Neutrophil (primary cell): Measurements from ENCODE around the gene DET1.

Source experiments
- H3K27ac ChIP-seq: fragments of 200-600 bp; sonication (generic); 2 replicates; pipeline ENCODE4 v1.5.1; 2016; ENCODE audit warnings: mild to moderate bottlenecking, moderate library complexity
- H3K27me3 ChIP-seq: fragments of 200-600 bp; sonication (generic); 2 replicates; pipeline ENCODE4 v1.6.0; 2016; ENCODE audit warnings: mild to moderate bottlenecking
- H3K36me3 ChIP-seq: fragments of 200-600 bp; sonication (generic); 2 replicates; pipeline ENCODE4 v1.5.1; 2017
- H3K4me1 ChIP-seq, 2 experiments: fragments of 200-600 bp in 1 of 2; sonication (generic) in 1 of 2; 1 replicate in 1 of 2; 2 replicates in 1 of 2; pipeline versions ENCODE4 v1.5.1 to v1.6.1; 2013 to 2016; ENCODE audit warnings: low read depth in 1 of 2, low read length in 1 of 2, mild to moderate bottlenecking in 1 of 2, moderate library complexity in 1 of 2; ENCODE audit not compliant: control insufficient read depth in 1 of 2, insufficient read depth in 1 of 2
- H3K4me3 ChIP-seq, 2 experiments: fragments of 200-600 bp in 1 of 2; sonication (generic) in 1 of 2; 1 replicate in 1 of 2; 2 replicates in 1 of 2; pipeline ENCODE4 v1.5.1; 2013 to 2016; ENCODE audit warnings: low read depth in 1 of 2, low read length in 1 of 2, mild to moderate bottlenecking in 1 of 2, moderate library complexity in 1 of 2
- H3K9me3 ChIP-seq: fragments of 200-600 bp; sonication (generic); 2 replicates; pipeline ENCODE4 v1.5.1; 2016
- TF ChIP-seq, protein P1 (sequence below): fragments of 200-600 bp; sonication (generic); IDR thresholded peaks from 2 replicates; pipeline ENCODE4 v1.5.1; 2016; ENCODE audit warnings: antibody characterized with exemption

DET1 gene

DNA sequence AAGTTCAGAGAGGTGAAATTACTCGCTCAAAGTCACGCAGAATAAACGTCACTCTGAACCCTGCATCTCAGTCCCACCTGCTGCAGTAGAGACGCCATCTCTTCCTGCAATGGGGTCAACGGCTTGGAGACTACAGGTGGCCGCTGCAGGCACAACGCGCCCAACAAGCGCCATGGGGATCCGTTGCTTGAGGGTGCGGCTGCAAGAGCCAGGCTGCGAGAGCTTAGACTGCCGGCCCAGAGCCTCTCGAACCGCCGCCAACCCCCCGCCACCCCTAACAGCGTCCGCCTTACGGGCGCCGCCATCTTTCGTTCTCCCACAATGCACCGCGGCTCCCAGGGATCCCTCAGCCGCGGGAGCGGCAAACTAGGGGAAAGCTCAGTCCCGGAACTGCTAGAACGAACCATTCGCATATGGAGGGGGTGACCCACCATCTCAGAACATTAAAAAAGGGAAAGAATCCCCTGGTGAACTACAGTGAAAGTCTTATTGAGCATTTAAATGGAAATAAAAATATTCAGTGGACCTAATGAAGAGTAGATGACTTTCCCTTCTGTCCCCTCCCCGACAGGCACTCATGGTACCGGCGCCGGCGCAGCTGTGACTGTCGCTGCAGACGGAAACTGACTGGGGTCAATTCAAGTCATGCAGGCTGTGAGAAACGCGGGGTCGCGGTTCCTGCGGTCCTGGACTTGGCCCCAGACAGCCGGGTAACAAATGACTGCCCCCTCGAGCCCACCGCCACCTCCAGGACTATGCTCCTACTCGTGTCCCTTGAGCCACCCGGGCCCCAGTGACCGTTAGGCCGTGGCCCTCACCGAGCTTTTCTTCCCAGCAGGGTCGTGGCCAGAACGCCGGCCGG is 79.2 kb downstream of the DET1 start, which contains the start of the genes MRPL46 and MRPS11:
TSS of gene MRPL46 (minus strand) at position 316 of the 862 bp plus-strand sequence. CDS start at position 305, 11 bp downstream.
TSS of gene MRPS11 (plus strand) at position 636 of the 862 bp plus-strand sequence. CDS start at position 646, 10 bp downstream.
- H3K4me3 ChIP-seq: peak within 1 kb of the TSS; percentile 68 to 92
- peaks cover 19% of the 10 kb centered on the region for H3K36me3 ChIP-seq
- TF ChIP-seq, protein P1, sequence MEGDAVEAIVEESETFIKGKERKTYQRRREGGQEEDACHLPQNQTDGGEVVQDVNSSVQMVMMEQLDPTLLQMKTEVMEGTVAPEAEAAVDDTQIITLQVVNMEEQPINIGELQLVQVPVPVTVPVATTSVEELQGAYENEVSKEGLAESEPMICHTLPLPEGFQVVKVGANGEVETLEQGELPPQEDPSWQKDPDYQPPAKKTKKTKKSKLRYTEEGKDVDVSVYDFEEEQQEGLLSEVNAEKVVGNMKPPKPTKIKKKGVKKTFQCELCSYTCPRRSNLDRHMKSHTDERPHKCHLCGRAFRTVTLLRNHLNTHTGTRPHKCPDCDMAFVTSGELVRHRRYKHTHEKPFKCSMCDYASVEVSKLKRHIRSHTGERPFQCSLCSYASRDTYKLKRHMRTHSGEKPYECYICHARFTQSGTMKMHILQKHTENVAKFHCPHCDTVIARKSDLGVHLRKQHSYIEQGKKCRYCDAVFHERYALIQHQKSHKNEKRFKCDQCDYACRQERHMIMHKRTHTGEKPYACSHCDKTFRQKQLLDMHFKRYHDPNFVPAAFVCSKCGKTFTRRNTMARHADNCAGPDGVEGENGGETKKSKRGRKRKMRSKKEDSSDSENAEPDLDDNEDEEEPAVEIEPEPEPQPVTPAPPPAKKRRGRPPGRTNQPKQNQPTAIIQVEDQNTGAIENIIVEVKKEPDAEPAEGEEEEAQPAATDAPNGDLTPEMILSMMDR: no peak
- H3K4me1 ChIP-seq: peaks cover 17 to 19% of the 10 kb centered on the region in 2 experiments
- no peaks in the 10 kb centered on the region for H3K9me3 ChIP-seq
- H3K27ac ChIP-seq: peak within 1 kb of the TSS; percentile 82
- no peaks in the 10 kb centered on the region for H3K27me3 ChIP-seq

DNA sequence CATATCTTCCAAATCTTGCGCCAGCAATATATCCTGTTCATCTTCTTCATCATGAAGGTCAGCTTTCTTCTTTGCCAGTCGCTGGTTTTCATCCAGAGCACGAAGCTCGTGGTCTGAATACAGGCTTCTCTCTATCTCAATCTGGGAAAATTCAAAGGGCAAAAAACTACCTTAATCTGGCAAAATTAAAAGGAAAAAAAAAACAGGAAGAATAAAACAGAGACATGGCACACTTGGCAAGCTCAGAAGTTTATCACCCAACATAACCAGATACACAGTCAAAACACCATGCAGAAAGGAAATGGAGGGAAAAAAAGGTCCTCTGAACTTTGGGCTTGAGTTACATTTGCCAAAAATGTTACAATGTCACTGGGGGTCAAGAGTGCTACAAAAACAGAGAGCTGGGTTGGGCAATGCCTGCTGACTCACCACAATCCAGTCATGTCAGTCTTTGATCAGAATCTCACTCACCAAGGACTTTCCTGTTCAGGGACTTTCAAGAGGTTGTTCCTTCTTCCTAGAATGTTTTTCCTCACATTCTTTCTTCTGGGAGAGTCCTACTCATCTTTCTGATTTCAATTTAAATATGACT is 80.8 kb downstream of the DET1 start:
- H3K9me3 ChIP-seq: no peaks in the 10 kb centered on the region
- no peak overlapping the region for H3K4me3 ChIP-seq
- H3K27me3 ChIP-seq: no peaks in the 10 kb centered on the region
- H3K27ac ChIP-seq: no peak overlapping the region
- peaks cover 17 to 19% of the 10 kb centered on the region in 2 experiments for H3K4me1 ChIP-seq
- peaks cover 20% of the 10 kb centered on the region for H3K36me3 ChIP-seq
- TF ChIP-seq, protein P1: no peak

DNA sequence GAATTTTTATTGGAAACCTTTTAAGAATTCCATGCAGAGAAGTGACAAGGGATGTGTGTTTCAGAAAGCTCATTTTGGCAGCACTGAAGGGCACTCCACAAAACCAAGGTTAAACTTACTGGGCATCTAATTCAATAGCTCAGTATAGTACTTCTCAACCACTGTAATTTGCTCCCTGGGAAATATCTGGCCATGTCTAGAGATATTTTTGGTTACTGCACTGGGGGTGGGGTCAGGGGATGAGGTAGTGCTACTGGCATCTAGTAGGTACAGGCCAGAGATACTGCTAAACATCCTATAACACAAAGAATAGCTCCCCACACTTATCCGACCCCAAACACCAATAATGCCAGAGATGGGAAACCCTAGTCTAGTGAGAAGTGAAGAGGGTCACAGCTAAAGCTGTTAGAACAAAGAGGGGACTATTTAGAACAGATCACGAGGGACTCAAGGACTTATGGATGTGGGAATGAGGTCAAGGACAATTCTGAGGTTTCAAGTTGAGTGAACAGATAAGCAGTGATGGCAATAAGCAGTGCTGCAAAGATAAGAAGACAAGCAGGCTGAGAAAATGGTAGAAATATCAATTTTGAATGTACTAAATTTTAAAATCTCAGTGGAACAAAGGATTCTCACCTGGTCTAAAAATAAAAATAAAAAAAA is 82.5 kb downstream of the DET1 start:
- TF ChIP-seq, protein P1: no peak
- H3K9me3 ChIP-seq: no peaks in the 10 kb centered on the region
- no peaks in the 10 kb centered on the region for H3K27me3 ChIP-seq
- peaks cover 17 to 19% of the 10 kb centered on the region in 2 experiments for H3K4me1 ChIP-seq
- H3K27ac ChIP-seq: no peak overlapping the region
- no peak overlapping the region for H3K4me3 ChIP-seq
- H3K36me3 ChIP-seq: peaks cover 38% of the 10 kb centered on the region
